PC-3 (cell line): ENCODE data around the gene SCUBE1. TPM values are rescaled to one million over a fixed set of nuclear protein-coding genes. Genes with fewer than 3 reads are reported as not detected.

ENCODE experiments used
- ATAC-seq: fragments of 200-7000 bp; cut with Tn5 transposase; 2 replicates; pipeline ENCODE4 v1.9.1; 2020; ENCODE audit warnings: mild to moderate bottlenecking, moderate library complexity
- BruUV-seq: library from RNA; stranded (reverse); fragments of 400-500 nt; replicated peaks from 2 replicates; lab custom pipeline; 2021; lab: Mats Ljungman, UMichigan
- CTCF ChIA-PET: fragments of 300-600 bp; sonication (Branson Sonifier 250); formaldehyde crosslinking; loops from one replicate; lab custom pipeline; 2022; ENCODE audit warnings: antibody characterized with exemption; lab: Charles Lee
- POLR2A ChIA-PET: fragments of 300-600 bp; sonication (Branson Sonifier 250); formaldehyde crosslinking; loops from one replicate; lab custom pipeline; 2022; ENCODE audit warnings: antibody characterized with exemption; ENCODE audit not compliant: unreplicated experiment; lab: Charles Lee
- DNase-seq: peaks from one replicate; pipeline ENCODE4 v3.0.0-alpha.2; 2015
- H2AFZ ChIP-seq: fragments of 300-600 bp; sonication (generic); 2 replicates; pipeline ENCODE4 v1.6.0; 2016; ENCODE audit warnings: antibody characterized with exemption, low read length
- H3F3A ChIP-seq: fragments of 300-600 bp; sonication (generic); one replicate; pipeline ENCODE4 v1.6.0; 2017; ENCODE audit warnings: antibody characterized with exemption, low read length, control low read depth, mild to moderate bottlenecking; ENCODE audit not compliant: unreplicated experiment
- H3K27ac ChIP-seq: fragments of 300-600 bp; sonication (generic); 2 replicates; pipeline ENCODE4 v1.5.1; 2016; ENCODE audit warnings: mild to moderate bottlenecking, low read length
- H3K27me3 ChIP-seq: fragments of 300-600 bp; sonication (generic); 2 replicates; pipeline ENCODE4 v1.6.1; 2016; ENCODE audit warnings: low read length, mixed read lengths
- H3K36me3 ChIP-seq: fragments of 300-600 bp; sonication (generic); 2 replicates; pipeline ENCODE4 v1.6.1; 2016; ENCODE audit warnings: low read depth, mixed run types, low read length, mixed read lengths
- H3K4me1 ChIP-seq: fragments of 300-600 bp; sonication (generic); 2 replicates; pipeline ENCODE4 v1.5.1; 2016; ENCODE audit warnings: low read length; ENCODE audit not compliant: insufficient read depth
- H3K4me2 ChIP-seq: fragments of 300-600 bp; sonication (generic); 2 replicates; pipeline ENCODE4 v1.6.0; 2016; ENCODE audit warnings: low read length
- H3K4me3 ChIP-seq: fragments of 300-600 bp; sonication (generic); 2 replicates; pipeline ENCODE4 v1.5.1; 2016; ENCODE audit warnings: mild to moderate bottlenecking, low read length, mixed read lengths
- H3K79me2 ChIP-seq: fragments of 300-600 bp; sonication (generic); 2 replicates; pipeline ENCODE4 v1.6.1; 2017; ENCODE audit warnings: low read length, mixed read lengths
- H3K9ac ChIP-seq: fragments of 300-600 bp; sonication (generic); 2 replicates; pipeline ENCODE4 v1.6.0; 2016; ENCODE audit warnings: mild to moderate bottlenecking, low read length
- H3K9me2 ChIP-seq: fragments of 300-600 bp; sonication (generic); replicated peaks from 2 replicates; pipeline ENCODE4 v1.6.1; 2016; ENCODE audit warnings: mixed run types, low read length, mixed read lengths
- H3K9me3 ChIP-seq: fragments of 300-600 bp; sonication (generic); 2 replicates; pipeline ENCODE4 v1.6.1; 2016; ENCODE audit warnings: low read length, mixed read lengths
- H4K20me1 ChIP-seq: fragments of 300-600 bp; sonication (generic); 2 replicates; pipeline ENCODE4 v1.6.1; 2016; ENCODE audit warnings: low read length, mixed read lengths
- CTCF ChIP-seq: fragments of 300-600 bp; sonication (generic); conservative IDR thresholded peaks from 2 replicates; pipeline ENCODE4 v1.5.1; 2017; ENCODE audit warnings: antibody characterized with exemption, low read depth, mild to moderate bottlenecking, low read length
- EZH2 ChIP-seq: fragments of 300-600 bp; sonication (generic); IDR thresholded peaks from one replicate; pipeline ENCODE4 v1.6.1; 2017; ENCODE audit warnings: antibody characterized with exemption, mild to moderate bottlenecking, low read length; ENCODE audit not compliant: unreplicated experiment
- EZH2phosphoT487 ChIP-seq: fragments of 300-600 bp; sonication (generic); IDR thresholded peaks from 2 replicates; pipeline ENCODE4 v1.6.1; 2018; ENCODE audit warnings: mild to moderate bottlenecking, antibody characterized with exemption, low read length, borderline replicate concordance
- intact Hi-C: fragments of 100-400 bp; cut with micrococcal nuclease; formaldehyde crosslinking; loops from 2 replicates; pipeline ENCODE4 v1.9.0; 2023
- total RNA-seq: library from RNA; depleted of rRNA; stranded (reverse); fragments of >200 nt; gene quantifications from 2 replicates; pipeline ENCODE4 v1.2.3, GENCODE V29; 2014

SCUBE1 gene
- total RNA-seq, 1 experiment from 2014 or later: not detected

- peak; percentile 23 for DNase-seq
- intact Hi-C loops: no loop called here
Observed at GRCh38 chr22:43186272-43187170, 156.7 kb downstream of the SCUBE1 start, which contains the start of gene TTLL12. TSS of gene TTLL12 (minus strand) at chr22:43187134. CDS start at chr22:43187069, 65 bp downstream.

GRCh38 chr22:43185860-43186261 lies 157.3 kb downstream of the SCUBE1 start:
- Histone ChIP-seq H3K9ac (peak overlapping the region; percentile 85), H3K4me3 (peak overlapping the region; percentile 82), H2AFZ (peak overlapping the region; percentile 25; the same call in 1 of the 2 replicates), H3K9me2 (no peaks in the 10 kb centered on the region), H3K27ac (no peak overlapping the region), H3K4me2 (peak overlapping the region; percentile 89), H4K20me1 (no peaks in the 10 kb centered on the region), H3K36me3 (no peaks in the 10 kb centered on the region), H3K4me1 (peaks cover 24% of the 10 kb centered on the region), H3K9me3 (no peaks in the 10 kb centered on the region), H3F3A (peaks cover 3% of the 10 kb centered on the region), H3K27me3 (no peaks in the 10 kb centered on the region), H3K79me2 (peaks cover 37% of the 10 kb centered on the region)
- ChIA-PET CTCF (no interaction called here), POLR2A (no interaction called here)
- intact Hi-C loops: no loop called here
- BruUV-seq: no TSS peak
- DNase-seq (peak; percentile 24), ATAC-seq (peak; percentile 12)
- TF ChIP-seq EZH2phosphoT487: no peak
- no peak for TF ChIP-seq EZH2
- TF ChIP-seq CTCF: no peak

More at GRCh38 chr22:43186272-43187170, 156.7 kb downstream of the SCUBE1 start, which contains the start of gene TTLL12:
- Histone ChIP-seq H3K4me2 (peak within 1 kb of the TSS; percentile 89), H3K36me3 (no peaks in the 10 kb centered on the region), H3K4me1 (peaks cover 24% of the 10 kb centered on the region), H4K20me1 (no peaks in the 10 kb centered on the region), H3K4me3 (peak within 1 kb of the TSS; percentile 82), H3F3A (peaks cover 3% of the 10 kb centered on the region), H3K9me3 (no peaks in the 10 kb centered on the region), H3K79me2 (peaks cover 37% of the 10 kb centered on the region), H3K27me3 (no peaks in the 10 kb centered on the region), H3K9me2 (no peaks in the 10 kb centered on the region), H2AFZ (peak within 1 kb of the TSS; percentile 91), H3K27ac (peak within 1 kb of the TSS; percentile 79), H3K9ac (peak within 1 kb of the TSS; percentile 85)
- TSS peak; percentile 51 for BruUV-seq
- CTCF ChIA-PET: interaction anchor here (0.6 to 1.4 kb wide), 2 partner anchors 42 to 332 kb away, joined by 3 to 4 read pairs; no protein-coding TSS in a partner anchor
- no peak for TF ChIP-seq EZH2
- peak; percentile 23 for ATAC-seq
- POLR2A ChIA-PET: interaction anchor here (0.5 to 0.6 kb wide), 2 partner anchors 36 to 550 kb away, joined by 5 to 6 read pairs; no protein-coding TSS in a partner anchor

- TF ChIP-seq CTCF (no peak), EZH2phosphoT487 (no peak), EZH2 (no peak)
- no peak overlapping the region for H3K4me3 ChIP-seq
- DNase-seq (no peak), ATAC-seq (no peak)
- H3K4me2 ChIP-seq: no peak overlapping the region
- H3K9ac ChIP-seq: no peak overlapping the region
- no peaks in the 10 kb centered on the region for H3K9me3 ChIP-seq
- peak overlapping the region; percentile 34; the same call in 1 of the 2 replicates for H3K27ac ChIP-seq
- intact Hi-C loops: no loop called here
- POLR2A ChIA-PET: no interaction called here
- CTCF ChIA-PET: no interaction called here
- no TSS peak for BruUV-seq
- no peak overlapping the region for H2AFZ ChIP-seq
- H3F3A ChIP-seq: peaks cover 3% of the 10 kb centered on the region
- no peaks in the 10 kb centered on the region for H3K36me3 ChIP-seq
- no peaks in the 10 kb centered on the region for H3K27me3 ChIP-seq
- no peaks in the 10 kb centered on the region for H4K20me1 ChIP-seq
- peaks cover 24% of the 10 kb centered on the region for H3K4me1 ChIP-seq
- no peaks in the 10 kb centered on the region for H3K9me2 ChIP-seq
- peaks cover 37% of the 10 kb centered on the region for H3K79me2 ChIP-seq
Observed at GRCh38 chr22:43183496-43184277, 159.5 kb downstream of the SCUBE1 start.
